ENCODE results near the gene APOA5. TPM values are rescaled to one million over a fixed set of nuclear protein-coding genes. Genes with fewer than 3 reads are reported as not detected.

The APOA5 gene
- total and polyA plus RNA-seq, 2 of the 8 experiments (the other 6 are each of a cell fraction or from before 2014, with no cell fraction given), result 0.08 to 0.15 TPM

DNA sequence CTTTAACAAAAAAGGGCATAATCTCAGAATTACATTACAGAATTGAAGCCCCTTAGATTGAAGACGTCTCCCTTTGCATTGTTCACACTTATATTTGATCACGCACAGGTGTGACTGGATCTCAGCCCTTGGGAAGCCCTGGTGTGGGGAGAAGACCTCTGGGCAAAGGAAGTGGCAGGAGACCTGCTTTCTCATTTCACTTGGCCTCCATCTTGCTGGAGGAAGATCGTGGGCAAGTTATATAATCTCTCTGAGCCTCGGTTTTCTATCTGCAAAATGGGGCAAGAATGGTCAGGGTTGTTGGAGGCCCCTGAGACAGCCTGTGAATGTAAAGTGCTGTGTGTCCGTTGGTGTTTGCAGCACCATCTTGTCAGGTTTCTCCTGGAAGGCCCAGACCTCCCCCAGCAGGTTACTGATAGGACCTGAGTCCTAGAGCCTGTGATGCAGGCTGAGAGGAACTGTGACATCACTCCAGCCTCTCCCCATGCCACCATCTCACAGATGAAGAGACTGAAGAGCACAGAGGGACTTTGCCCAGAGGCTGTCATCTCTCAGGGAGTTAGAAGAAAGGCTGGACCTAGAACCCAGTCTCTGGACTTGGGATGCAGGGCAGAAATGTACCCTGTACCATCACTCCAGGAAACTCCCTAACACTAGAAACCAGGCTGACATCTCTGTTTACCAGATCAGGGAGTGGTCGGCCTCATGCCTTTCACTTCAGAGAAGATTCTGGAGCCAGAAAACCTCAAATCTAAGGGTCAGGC, 46.8 kb upstream of the APOA5 start (continued):
- no peak for TF ChIP-seq SP4 (IDR thresholded peaks at IDR 0.05; ENCODE audit: low read length)
- no peak for TF ChIP-seq FOSL1 (IDR thresholded peaks at IDR 0.05; ENCODE audit: insufficient read depth, low read depth, low read length)
- no peak for TF ChIP-seq HDAC2 (IDR thresholded peaks at IDR 0.05; ENCODE audit: borderline replicate concordance in 1 of 2, low read depth in 2 of 2, low read length in 2 of 2)
- TF ChIP-seq, protein P1, sequence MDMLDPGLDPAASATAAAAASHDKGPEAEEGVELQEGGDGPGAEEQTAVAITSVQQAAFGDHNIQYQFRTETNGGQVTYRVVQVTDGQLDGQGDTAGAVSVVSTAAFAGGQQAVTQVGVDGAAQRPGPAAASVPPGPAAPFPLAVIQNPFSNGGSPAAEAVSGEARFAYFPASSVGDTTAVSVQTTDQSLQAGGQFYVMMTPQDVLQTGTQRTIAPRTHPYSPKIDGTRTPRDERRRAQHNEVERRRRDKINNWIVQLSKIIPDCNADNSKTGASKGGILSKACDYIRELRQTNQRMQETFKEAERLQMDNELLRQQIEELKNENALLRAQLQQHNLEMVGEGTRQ (IDR thresholded peaks at IDR 0.05; ENCODE audit: low read length), result no peak
- no peak for TF ChIP-seq KDM5A (IDR thresholded peaks at IDR 0.05; ENCODE audit: low read length)
- no peak for TF ChIP-seq JUN (IDR thresholded peaks at IDR 0.05; ENCODE audit: low read depth, low read length)
- TF ChIP-seq, protein P2, sequence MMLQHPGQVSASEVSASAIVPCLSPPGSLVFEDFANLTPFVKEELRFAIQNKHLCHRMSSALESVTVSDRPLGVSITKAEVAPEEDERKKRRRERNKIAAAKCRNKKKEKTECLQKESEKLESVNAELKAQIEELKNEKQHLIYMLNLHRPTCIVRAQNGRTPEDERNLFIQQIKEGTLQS (IDR thresholded peaks at IDR 0.05; ENCODE audit: insufficient read depth, low read depth, low read length), result no peak

All from H1 (cell line).